Ishikawa (cell line): ENCODE results near the gene SCFD2.

ENCODE experiments used
- CEBPB ChIP-seq: IDR thresholded peaks from 2 replicates; pipeline ENCODE4 v1.6.1; 2012
- CREB1 ChIP-seq: IDR thresholded peaks from 2 replicates; pipeline ENCODE4 v1.6.1; 2012; ENCODE audit warnings: low read depth
- EGR1 ChIP-seq: IDR thresholded peaks from 2 replicates; pipeline ENCODE4 v1.6.1; 2012
- EP300 ChIP-seq: IDR thresholded peaks from 2 replicates; pipeline ENCODE4 v1.6.1; 2012; ENCODE audit warnings: borderline replicate concordance
- FOXM1 ChIP-seq: IDR thresholded peaks from 2 replicates; pipeline ENCODE4 v1.6.1; 2012; ENCODE audit warnings: low read depth, borderline replicate concordance
- RAD21 ChIP-seq: IDR thresholded peaks from 2 replicates; pipeline ENCODE4 v1.6.1; 2012; ENCODE audit warnings: low read depth
- REST ChIP-seq: IDR thresholded peaks from 2 replicates; pipeline ENCODE4 v1.6.1; 2012; ENCODE audit warnings: low read depth, mild to moderate bottlenecking
- TAF1 ChIP-seq: IDR thresholded peaks from 2 replicates; pipeline ENCODE4 v1.6.1; 2012; ENCODE audit warnings: low read depth, mild to moderate bottlenecking
- YY1 ChIP-seq: IDR thresholded peaks from 2 replicates; pipeline ENCODE4 v1.6.1; 2012; ENCODE audit warnings: low read depth
- TF ChIP-seq, protein P1 (sequence below): IDR thresholded peaks from 2 replicates; pipeline ENCODE4 v1.6.1; 2012

DNA sequence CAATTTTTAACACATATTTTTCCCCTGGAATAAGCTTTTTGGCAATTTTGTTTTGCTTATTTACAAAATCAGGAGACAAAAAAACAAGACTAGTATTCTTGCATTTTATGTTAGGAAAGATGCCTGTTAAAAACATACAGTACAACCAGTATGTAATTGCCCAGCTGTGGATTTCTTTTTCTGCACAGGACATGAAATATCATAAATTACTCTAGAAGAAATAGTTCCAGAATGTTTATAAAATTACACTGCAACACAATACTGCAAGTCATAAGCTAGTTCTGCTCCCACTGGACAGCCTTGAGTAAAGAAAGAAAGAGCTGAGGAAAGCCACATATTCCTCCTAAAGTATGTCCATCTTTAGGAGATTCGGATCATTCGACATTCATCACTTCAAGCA is 133.5 kb downstream of the SCFD2 start:
- no peak for TF ChIP-seq EP300
- no peak for TF ChIP-seq TAF1
- TF ChIP-seq CREB1 = no peak
- no peak for TF ChIP-seq YY1
- no peak for TF ChIP-seq REST
- TF ChIP-seq EGR1 = no peak
- no peak for TF ChIP-seq FOXM1
- TF ChIP-seq RAD21 = no peak
- TF ChIP-seq, protein P1, sequence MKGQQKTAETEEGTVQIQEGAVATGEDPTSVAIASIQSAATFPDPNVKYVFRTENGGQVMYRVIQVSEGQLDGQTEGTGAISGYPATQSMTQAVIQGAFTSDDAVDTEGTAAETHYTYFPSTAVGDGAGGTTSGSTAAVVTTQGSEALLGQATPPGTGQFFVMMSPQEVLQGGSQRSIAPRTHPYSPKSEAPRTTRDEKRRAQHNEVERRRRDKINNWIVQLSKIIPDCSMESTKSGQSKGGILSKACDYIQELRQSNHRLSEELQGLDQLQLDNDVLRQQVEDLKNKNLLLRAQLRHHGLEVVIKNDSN = no peak
- TF ChIP-seq CEBPB = no peak
